NCI-H128 (cell line): ENCODE data around the gene TDRD15.
"Not testable (repeated sequence)": the region's sequence is repeated elsewhere in the genome, so short reads cannot be mapped to it uniquely, and the experiment has no call there.

ENCODE experiments used
- DNase-seq: peaks from one replicate; lab custom pipeline; 2025; ENCODE audit not compliant: unreplicated experiment; lab: John Stamatoyannopoulos, UW

Gene TDRD15

GRCh38 chr2:21142149-21142548 lies 18.4 kb downstream of the TDRD15 start:
- no peak for DNase-seq

DNA sequence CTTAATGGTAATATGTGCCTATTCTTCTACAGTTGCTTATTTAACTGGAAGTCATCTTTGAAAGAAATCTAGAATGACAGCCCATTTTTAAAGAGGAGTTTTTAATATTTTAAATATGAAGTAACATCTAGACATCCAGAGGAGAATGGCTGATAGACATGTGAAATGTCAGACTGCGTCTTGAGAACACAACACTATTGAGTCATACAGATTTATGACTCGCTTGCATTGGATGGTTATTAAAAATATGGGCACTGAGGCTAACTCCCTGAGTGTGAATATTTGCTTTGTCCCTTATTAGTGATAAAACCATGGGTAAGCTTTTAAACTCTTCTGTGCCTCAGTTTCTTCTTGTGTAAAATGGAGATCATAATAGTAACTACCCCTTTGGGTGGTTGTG lies 22.9 kb downstream of the TDRD15 start:
- no peak for DNase-seq

- no peak for DNase-seq
These were observed 24.9 kb downstream of the TDRD15 start for GRCh38 chr2:21148718-21149117.

DNA sequence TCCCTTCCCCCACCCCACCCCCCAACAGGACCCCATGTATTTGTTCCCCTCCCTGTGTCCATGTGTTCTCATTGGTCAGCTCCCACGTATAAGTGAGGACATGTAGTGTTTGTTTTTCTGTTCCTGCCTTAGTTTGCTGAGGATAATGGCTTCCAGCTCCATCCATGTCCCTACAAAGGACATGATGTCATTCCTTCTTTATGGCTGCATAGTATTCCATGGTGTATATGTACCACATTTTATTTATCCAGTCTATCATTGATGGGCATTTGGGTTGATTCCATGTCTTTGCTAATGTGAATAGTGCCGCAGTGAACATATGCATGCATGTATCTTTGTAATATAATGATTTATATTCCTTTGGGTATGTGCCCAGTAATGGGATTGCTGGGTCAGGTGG lies 27.5 kb downstream of the TDRD15 start:
- DNase-seq: not testable (repeated sequence)

DNA sequence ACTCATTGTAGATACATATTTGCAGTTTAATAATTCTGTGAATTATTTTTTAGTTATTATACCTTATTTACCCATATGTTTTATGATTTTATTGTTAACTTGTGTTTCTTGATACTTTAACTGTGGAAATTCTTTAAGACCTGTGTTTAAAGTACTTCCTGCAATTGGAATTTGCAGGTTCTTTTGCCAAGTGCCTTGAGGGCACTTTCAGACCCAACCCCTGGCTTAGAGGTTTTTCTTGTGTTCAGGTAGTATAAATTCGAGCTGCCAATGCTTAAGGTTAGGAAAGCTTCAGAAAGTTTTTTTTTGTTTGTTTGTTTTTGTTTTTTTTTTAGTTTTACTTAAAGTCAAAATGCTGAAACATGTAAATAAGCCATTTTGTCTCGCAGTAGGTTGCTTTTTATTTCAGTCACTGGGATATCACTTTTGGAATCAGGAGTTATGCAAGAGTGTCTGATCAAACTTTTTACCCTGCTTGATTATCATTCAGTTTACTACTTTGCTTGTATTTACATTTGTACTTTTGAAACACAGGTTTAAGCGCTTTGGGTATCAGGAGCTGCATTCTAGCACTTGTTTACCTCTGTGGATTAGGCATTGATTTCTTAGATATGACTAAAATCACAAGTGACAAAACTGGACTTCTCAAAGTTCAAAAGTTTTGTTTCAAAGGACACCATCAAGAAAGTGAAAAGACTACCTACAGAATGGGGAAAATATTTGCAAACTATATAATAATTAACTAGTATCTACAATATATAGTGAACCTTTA lies 31.8 kb downstream of the TDRD15 start:
- DNase-seq: no peak

DNA sequence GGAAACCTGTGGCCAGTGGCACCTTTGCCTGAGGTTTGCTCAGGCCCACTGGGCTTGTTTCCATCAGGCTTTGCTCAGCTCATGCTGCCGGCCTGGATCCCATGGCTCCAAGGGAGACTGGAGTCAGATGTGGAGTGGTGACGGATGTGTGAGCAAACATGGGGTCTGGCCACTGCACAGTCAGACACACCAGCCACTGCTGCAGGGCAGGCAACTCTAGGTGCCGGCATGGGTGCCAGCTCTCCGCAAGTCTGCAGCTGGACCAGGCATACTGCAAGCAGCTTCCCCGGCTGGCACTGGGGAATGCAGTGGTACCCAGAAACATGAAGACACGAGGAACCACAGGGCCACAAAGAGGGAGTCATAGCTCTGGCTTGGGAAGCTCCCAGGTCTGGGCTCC lies 37.4 kb downstream of the TDRD15 start:
- no peak for DNase-seq

DNA sequence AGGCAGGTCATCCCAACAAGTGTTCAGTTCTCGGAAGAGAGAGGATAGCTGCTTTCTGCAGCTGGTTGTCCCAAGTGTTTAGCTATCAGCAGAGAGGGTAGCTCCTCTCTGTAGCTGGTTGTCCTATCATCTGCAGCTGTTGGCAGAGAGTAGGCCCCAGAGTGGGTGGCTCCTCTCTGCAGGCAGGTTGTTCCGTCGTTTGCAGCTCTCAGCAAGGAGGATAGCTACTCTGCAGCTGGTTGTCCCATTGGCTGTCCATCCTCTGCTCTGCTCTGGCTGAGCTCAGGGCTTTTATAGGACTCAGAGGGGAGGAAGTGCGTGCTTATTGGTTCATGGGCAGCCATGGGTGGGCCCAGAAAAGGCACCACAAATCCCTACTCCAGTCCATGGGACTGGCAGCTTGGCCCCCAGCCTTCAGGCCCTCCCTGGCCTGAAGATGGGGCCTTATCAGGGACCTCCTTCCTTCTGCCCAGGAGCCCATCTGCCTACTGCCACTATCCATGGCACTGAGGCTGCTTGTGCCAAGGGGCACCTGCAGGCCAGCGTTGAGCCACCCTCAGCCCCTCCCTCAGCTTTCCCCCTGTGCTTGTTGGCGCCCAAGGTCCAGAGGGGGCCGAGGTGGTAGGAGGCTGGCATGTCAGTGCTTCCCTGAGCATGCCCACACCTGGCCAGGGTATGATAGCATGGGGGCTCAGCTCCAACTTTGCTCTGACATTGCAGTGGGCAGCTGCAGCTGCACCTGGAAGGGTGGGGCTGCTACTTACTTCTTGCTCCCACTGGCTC lies 38.3 kb downstream of the TDRD15 start:
- no peak for DNase-seq

DNA sequence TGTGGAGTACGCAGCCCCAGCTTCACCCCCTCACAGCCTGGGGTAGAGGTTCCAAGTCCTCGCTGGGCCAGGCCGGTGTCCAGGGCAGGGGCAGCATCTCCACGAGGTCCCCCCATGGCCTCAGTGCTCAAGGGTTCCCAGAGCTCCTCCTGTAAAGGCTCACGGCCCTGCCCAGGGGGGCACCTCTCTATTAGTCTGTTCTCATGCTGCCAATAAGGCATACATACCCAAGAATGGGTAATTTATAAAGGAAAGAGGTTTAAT lies 38.8 kb downstream of the TDRD15 start:
- DNase-seq: no peak

DNA sequence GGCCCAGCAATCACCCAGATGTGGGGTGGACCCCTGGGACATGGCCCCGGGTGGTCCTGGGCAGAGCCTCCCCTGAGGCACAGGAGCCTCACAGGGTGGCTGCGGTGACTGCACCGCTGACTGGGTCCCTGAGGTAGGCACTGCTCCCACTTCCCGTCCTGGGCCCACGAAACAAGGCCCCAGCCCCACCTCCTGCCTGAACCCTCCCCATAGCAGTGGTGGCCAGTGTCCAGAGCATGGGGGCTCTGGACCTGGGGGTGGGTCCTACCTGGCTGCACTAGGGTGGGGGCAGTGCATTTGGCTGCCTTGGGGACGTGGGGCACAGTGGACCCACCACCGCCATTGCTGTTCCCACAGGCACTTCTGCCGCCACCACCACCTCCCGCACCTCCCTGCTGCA lies 39.4 kb downstream of the TDRD15 start:
- no peak for DNase-seq

- DNase-seq: no peak
These were observed 41.6 kb downstream of the TDRD15 start for GRCh38 chr2:21165350-21165749.

- no peak for DNase-seq
These were observed 52.3 kb downstream of the TDRD15 start for GRCh38 chr2:21175895-21176646.

DNA sequence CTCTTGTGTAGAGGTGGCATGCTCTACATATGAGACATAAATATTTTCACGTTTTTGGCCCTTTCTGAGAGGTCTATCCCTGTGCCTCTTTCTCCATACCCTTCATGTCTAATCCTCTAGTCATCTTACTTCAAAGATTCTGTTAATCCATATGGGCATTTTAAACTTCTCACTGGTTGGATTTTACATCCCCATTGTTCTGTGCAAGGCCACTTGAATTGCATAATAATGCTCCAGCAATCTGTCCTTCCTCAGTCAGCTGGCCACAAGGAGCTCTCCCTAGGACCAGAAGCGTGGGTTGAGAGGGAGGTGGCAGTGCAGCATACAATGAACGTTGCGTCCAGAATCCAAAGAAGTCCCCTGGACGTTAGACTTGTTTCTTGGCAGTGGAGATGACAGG lies 58.2 kb downstream of the TDRD15 start:
- no peak for DNase-seq

DNA sequence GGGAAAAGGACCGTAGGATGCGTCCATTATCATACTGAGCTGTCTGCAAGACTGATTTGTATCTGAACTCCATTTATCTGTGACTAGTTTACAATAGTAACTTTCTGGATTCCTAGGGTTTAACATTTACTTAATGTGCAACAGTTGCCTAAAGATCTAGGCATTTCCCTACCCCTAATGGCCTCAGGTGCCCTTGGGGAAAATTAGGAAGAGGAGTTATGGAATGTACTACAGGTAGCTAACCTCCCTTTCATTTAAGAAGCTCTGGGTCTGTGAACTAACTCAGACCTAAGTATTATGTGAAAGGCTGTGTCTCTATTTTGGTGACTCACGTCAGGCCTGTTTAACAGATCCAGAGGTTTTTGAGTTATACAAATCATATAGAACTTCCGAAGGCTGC lies 59.5 kb downstream of the TDRD15 start:
- DNase-seq: no peak

DNA sequence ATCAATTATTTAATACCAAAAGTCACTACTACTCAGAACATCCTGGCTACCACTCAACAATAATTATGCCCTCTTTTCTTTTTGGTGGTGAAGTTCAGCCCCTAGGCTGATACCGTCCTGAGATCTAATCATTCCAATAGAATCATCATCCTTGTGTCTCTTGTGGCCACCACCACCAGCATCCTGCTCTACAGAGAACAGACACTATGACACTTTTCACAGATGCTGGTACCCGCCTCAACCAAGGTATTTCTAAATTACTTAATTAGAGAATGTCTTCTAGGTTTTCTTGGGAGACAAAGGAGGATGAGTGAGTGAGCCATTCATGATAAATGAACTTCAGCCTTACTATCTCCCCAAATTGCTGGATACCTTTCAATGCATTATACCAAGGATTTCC lies 60.0 kb downstream of the TDRD15 start:
- no peak for DNase-seq

GRCh38 chr2:21191535-21191934 lies 67.8 kb downstream of the TDRD15 start:
- no peak for DNase-seq
